PFSK-1 (cell line): Measurements from ENCODE around the gene CNRIP1.

Source experiments
- FOXP2 ChIP-seq: optimal IDR thresholded peaks from 2 replicates; pipeline ENCODE3; 2011; ENCODE audit warnings: borderline replicate concordance, control low read depth, inconsistent platforms; ENCODE audit not compliant: insufficient read depth; ENCODE audit errors: extremely low read length, extremely low read depth
- POLR2AphosphoS5 ChIP-seq: IDR thresholded peaks from 2 replicates; pipeline ENCODE4 v1.6.1; 2012; ENCODE audit warnings: low read depth, mild to moderate bottlenecking, control low read depth, low read length, moderate library complexity
- REST ChIP-seq, 2 experiments: IDR thresholded peaks; 2 replicates each; pipeline versions ENCODE4 v1.6.1 to v1.8.0; 2011 to 2012; ENCODE audit warnings: low read depth in 2 of 2, low read length in 2 of 2, control low read depth in 1 of 2, inconsistent platforms in 1 of 2, mild to moderate bottlenecking in 1 of 2, moderate library complexity in 1 of 2; ENCODE audit not compliant: insufficient read depth in 1 of 2
- SIN3A ChIP-seq: IDR thresholded peaks from 2 replicates; pipeline ENCODE4 v1.6.1; 2012; ENCODE audit warnings: mild to moderate bottlenecking, low read length, moderate library complexity, borderline replicate concordance; ENCODE audit not compliant: insufficient read depth
- TAF1 ChIP-seq: IDR thresholded peaks from 2 replicates; pipeline ENCODE4 v1.6.1; 2012; ENCODE audit warnings: low read length, control low read depth, borderline replicate concordance; ENCODE audit not compliant: insufficient read depth

Gene CNRIP1

GRCh38 chr2:68284896-68285295, 34.9 kb downstream of the CNRIP1 start:
- TF ChIP-seq TAF1 (no peak), REST (IDR thresholded peaks at IDR 0.05; ENCODE audit: insufficient read depth in 1 of 2, low read depth in 2 of 2, low read length in 2 of 2) (no peak), SIN3A (no peak), FOXP2 (no peak), POLR2AphosphoS5 (no peak)

- no peak for TF ChIP-seq TAF1
- TF ChIP-seq REST (IDR thresholded peaks at IDR 0.05; ENCODE audit: insufficient read depth in 1 of 2, low read depth in 2 of 2, low read length in 2 of 2), result no peak
- TF ChIP-seq POLR2AphosphoS5, result no peak
- no peak for TF ChIP-seq SIN3A
- no peak for TF ChIP-seq FOXP2
Observed at GRCh38 chr2:68283419-68283812, 36.3 kb downstream of the CNRIP1 start.

- TF ChIP-seq FOXP2 (no peak), TAF1 (no peak), SIN3A (no peak), REST (IDR thresholded peaks at IDR 0.05; ENCODE audit: insufficient read depth in 1 of 2, low read depth in 2 of 2, low read length in 2 of 2) (no peak), POLR2AphosphoS5 (no peak)
Observed at GRCh38 chr2:68282811-68283418, 36.8 kb downstream of the CNRIP1 start.

GRCh38 chr2:68280796-68281195, 39.0 kb downstream of the CNRIP1 start:
- TF ChIP-seq REST (IDR thresholded peaks at IDR 0.05; ENCODE audit: insufficient read depth in 1 of 2, low read depth in 2 of 2, low read length in 2 of 2) (no peak), POLR2AphosphoS5 (no peak), SIN3A (no peak), FOXP2 (no peak), TAF1 (no peak)
